GM12873 (cell line): ENCODE data around the gene ERAP2.

Source experiments
- CTCF ChIP-seq: IDR thresholded peaks from 2 replicates; pipeline ENCODE4 v1.5.1; 2012; ENCODE audit warnings: low read depth, mild to moderate bottlenecking, moderate library complexity, low read length, control low read depth; ENCODE audit not compliant: insufficient read depth; ENCODE audit errors: missing control alignments

Gene ERAP2

GRCh38 chr5:96904054-96904931, 28.0 kb downstream of the ERAP2 start:
- no peak for TF ChIP-seq CTCF

- no peak for TF ChIP-seq CTCF
These were observed 29.6 kb downstream of the ERAP2 start for GRCh38 chr5:96905864-96906263.

DNA sequence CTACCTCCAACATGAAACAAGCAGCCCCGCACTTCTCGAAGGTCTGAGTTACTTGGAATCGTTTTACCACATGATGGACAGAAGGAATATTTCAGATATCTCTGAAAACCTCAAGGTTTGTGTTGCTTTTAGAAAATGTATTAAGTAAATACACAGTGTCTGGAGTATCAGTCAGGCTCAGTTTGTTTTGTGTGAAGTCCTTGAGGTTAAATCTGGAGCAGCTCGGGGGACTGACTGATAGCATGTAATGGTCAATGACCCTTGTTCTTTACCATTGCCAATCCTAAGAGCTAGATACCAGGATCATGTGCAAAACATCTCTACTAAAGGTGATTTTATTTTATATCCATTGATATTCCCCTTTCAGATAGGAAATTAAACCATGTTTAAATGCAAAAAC, 32.7 kb downstream of the ERAP2 start:
- no peak for TF ChIP-seq CTCF

DNA sequence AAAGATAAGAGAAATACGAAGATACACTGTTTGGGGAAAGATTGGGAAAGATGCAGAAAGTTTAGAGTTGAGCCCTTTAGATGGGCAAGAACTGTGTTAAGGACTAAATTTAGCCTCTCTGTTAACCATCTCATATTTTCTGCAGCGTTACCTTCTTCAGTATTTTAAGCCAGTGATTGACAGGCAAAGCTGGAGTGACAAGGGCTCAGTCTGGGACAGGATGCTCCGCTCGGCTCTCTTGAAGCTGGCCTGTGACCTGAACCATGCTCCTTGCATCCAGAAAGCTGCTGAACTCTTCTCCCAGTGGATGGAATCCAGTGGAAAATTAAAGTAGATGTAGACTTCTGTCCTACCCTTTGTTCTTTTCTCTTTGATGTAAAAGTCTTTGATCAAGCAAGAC, 33.1 kb downstream of the ERAP2 start:
- TF ChIP-seq CTCF: no peak

DNA sequence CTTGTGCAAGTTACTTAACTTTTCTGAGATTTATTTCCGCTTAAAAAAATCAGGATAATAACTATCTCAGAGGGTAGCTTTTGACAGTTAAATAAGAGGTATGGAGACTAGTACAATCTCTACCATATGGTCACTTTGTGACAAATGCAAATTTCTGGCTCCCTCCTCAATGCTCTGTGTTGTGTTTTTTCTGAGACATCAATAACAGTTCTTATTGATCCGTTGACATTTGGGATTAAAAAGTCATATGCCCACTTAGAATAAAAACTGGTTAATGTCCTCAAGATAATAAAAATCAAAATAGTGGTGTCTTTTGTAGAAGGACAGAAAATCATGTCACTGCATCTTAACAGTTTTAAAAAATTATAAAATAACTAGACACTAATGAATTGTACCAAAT, 34.8 kb downstream of the ERAP2 start:
- TF ChIP-seq CTCF: no peak

- no peak for TF ChIP-seq CTCF
These were observed 36.9 kb downstream of the ERAP2 start for GRCh38 chr5:96913233-96913632.

DNA sequence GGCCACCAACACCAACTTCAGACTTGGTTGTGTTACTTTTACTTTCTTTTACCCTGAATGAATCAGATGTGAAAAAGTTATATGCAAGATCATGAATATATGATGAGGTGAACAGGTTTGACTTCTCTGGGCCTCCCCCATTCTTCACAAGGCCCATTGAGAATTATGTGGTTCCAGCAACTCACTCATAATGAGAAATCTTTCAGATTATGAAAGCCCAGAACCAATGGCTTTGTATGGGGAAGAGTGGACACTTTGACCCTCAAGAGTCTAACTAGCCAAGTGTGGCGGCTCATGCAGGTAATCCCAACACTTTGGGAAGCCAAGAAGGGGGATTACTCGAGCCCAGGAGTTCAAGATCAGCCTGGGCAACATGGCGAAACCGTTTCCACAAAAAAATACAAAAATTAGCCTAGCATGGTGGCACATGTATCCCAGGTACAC, 43.5 kb downstream of the ERAP2 start:
- no peak for TF ChIP-seq CTCF
